ENCODE data around the gene SUPT16H. TPM values are rescaled to one million over a fixed set of nuclear protein-coding genes. Genes with fewer than 3 reads are reported as not detected.

The SUPT16H gene
- total and polyA plus RNA-seq, 2 of the 13 experiments (the other 11 are each of a cell fraction or from before 2014, with no cell fraction given), result 77.5 to 230 TPM

DNA sequence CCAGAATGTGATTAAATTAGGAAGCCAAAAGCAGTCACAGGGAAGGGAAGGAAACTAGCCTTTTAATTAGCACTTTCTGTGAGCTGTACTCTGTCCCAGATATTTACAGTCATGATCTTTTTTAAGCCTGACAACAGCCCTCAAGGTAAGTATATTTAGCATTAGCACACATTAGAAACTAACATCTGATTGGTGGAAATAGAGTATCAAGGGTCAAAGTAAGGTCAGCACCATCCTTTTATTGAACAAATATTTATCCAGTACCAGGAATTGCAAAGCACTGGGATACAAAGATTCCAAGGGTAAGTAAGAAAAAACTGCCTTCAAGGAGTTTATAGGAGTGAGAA is 75.7 kb downstream of the SUPT16H start (continued):
- TF ChIP-seq AKAP8 (CRISPR knock-in tag; IDR thresholded peaks at IDR 0.05), result no peak
- TF ChIP-seq, protein P1, sequence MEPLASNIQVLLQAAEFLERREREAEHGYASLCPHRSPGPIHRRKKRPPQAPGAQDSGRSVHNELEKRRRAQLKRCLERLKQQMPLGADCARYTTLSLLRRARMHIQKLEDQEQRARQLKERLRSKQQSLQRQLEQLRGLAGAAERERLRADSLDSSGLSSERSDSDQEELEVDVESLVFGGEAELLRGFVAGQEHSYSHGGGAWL (CRISPR knock-in tag; IDR thresholded peaks at IDR 0.05), result no peak
- TF ChIP-seq ZNF274 (CRISPR knock-in tag; IDR thresholded peaks at IDR 0.05), result no peak
- TF ChIP-seq SMC3 (IDR thresholded peaks at IDR 0.05; ENCODE audit: low read length), result no peak
- TF ChIP-seq NR3C1 (CRISPR knock-in tag; IDR thresholded peaks at IDR 0.05), result no peak
- TF ChIP-seq PCBP2 (optimal IDR thresholded peaks at IDR 0.05; ENCODE audit: low read depth, low read length, poor library complexity, severe bottlenecking), result no peak
- no peak for TF ChIP-seq MBNL3 (CRISPR knock-in tag; conservative IDR thresholded peaks at IDR 0.05)
- TF ChIP-seq HDAC2 (CRISPR knock-in tag; IDR thresholded peaks at IDR 0.05), result no peak; the same call in none of the 2 replicates
- TF ChIP-seq, protein P2, sequence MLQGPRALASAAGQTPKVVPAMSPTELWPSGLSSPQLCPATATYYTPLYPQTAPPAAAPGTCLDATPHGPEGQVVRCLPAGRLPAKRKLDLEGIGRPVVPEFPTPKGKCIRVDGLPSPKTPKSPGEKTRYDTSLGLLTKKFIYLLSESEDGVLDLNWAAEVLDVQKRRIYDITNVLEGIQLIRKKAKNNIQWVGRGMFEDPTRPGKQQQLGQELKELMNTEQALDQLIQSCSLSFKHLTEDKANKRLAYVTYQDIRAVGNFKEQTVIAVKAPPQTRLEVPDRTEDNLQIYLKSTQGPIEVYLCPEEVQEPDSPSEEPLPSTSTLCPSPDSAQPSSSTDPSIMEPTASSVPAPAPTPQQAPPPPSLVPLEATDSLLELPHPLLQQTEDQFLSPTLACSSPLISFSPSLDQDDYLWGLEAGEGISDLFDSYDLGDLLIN (CRISPR knock-in tag; IDR thresholded peaks at IDR 0.05; ENCODE audit: borderline replicate concordance), result no peak
- TF ChIP-seq SP5 (CRISPR knock-in tag; IDR thresholded peaks at IDR 0.05; ENCODE audit: borderline replicate concordance, low read depth), result 0 out of 2 replicates have a peak, but pooled peaks have one; percentile 28
- TF ChIP-seq MIER2 (CRISPR knock-in tag; IDR thresholded peaks at IDR 0.05), result no peak
- TF ChIP-seq, protein P3, sequence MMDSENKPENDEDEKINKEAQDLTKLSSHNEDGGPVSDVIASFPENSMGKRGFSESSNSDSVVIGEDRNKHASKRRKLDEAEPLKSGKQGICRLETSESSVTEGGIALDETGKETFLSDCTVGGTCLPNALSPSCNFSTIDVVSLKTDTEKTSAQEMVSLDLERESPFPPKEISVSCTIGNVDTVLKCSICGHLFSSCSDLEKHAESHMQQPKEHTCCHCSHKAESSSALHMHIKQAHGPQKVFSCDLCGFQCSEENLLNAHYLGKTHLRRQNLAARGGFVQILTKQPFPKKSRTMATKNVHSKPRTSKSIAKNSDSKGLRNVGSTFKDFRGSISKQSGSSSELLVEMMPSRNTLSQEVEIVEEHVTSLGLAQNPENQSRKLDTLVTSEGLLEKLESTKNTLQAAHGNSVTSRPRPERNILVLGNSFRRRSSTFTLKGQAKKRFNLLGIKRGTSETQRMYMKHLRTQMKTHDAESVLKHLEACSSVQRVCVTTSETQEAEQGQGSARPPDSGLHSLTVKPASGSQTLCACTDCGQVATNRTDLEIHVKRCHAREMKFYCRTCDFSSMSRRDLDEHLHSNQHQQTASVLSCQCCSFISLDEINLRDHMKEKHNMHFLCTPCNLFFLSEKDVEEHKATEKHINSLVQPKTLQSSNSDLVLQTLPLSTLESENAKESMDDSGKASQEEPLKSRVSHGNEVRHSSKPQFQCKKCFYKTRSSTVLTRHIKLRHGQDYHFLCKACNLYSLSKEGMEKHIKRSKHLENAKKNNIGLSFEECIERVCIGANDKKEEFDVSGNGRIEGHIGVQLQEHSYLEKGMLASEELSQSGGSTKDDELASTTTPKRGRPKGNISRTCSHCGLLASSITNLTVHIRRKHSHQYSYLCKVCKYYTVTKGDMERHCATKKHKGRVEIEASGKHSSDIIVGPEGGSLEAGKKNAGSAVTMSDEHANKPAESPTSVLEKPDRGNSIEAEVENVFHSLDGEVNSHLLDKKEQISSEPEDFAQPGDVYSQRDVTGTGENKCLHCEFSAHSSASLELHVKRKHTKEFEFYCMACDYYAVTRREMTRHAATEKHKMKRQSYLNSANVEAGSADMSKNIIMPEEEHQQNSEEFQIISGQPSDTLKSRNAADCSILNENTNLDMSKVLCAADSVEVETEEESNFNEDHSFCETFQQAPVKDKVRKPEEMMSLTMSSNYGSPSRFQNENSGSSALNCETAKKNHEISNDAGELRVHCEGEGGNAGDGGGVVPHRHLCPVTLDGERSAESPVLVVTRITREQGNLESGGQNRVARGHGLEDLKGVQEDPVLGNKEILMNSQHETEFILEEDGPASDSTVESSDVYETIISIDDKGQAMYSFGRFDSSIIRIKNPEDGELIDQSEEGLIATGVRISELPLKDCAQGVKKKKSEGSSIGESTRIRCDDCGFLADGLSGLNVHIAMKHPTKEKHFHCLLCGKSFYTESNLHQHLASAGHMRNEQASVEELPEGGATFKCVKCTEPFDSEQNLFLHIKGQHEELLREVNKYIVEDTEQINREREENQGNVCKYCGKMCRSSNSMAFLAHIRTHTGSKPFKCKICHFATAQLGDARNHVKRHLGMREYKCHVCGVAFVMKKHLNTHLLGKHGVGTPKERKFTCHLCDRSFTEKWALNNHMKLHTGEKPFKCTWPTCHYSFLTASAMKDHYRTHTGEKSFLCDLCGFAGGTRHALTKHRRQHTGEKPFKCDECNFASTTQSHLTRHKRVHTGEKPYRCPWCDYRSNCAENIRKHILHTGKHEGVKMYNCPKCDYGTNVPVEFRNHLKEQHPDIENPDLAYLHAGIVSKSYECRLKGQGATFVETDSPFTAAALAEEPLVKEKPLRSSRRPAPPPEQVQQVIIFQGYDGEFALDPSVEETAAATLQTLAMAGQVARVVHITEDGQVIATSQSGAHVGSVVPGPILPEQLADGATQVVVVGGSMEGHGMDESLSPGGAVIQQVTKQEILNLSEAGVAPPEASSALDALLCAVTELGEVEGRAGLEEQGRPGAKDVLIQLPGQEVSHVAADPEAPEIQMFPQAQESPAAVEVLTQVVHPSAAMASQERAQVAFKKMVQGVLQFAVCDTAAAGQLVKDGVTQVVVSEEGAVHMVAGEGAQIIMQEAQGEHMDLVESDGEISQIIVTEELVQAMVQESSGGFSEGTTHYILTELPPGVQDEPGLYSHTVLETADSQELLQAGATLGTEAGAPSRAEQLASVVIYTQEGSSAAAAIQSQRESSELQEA (CRISPR knock-in tag; IDR thresholded peaks at IDR 0.05; ENCODE audit: not compliant biosample characterization), result no peak
- no peak; a peak in 1 of 4 replicates for TF ChIP-seq EP300 (IDR thresholded peaks at IDR 0.05; ENCODE audit: low read depth in 2 of 2, low read length in 2 of 2)
- TF ChIP-seq EP300 (CRISPR knock-in tag; IDR thresholded peaks at IDR 0.05; ENCODE audit: borderline replicate concordance), result no peak
- no peak; the same call in 1 of the 2 replicates for TF ChIP-seq NFYB (CRISPR knock-in tag; IDR thresholded peaks at IDR 0.05)
- 0 out of 2 replicates have a peak, but pooled peaks have one; percentile 54 for TF ChIP-seq ARID2 (CRISPR knock-in tag; IDR thresholded peaks at IDR 0.05; ENCODE audit: borderline replicate concordance)
- no peak for TF ChIP-seq SRSF9 (IDR thresholded peaks at IDR 0.05; ENCODE audit: borderline replicate concordance, insufficient read depth, low read depth, low read length, poor library complexity, severe bottlenecking)
- TF ChIP-seq, protein P4, sequence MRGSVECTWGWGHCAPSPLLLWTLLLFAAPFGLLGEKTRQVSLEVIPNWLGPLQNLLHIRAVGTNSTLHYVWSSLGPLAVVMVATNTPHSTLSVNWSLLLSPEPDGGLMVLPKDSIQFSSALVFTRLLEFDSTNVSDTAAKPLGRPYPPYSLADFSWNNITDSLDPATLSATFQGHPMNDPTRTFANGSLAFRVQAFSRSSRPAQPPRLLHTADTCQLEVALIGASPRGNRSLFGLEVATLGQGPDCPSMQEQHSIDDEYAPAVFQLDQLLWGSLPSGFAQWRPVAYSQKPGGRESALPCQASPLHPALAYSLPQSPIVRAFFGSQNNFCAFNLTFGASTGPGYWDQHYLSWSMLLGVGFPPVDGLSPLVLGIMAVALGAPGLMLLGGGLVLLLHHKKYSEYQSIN (CRISPR knock-in tag; IDR thresholded peaks at IDR 0.05; ENCODE audit: borderline replicate concordance), result no peak
- TF ChIP-seq FOSL2 (CRISPR knock-in tag; IDR thresholded peaks at IDR 0.05), result no peak
- TF ChIP-seq ZFY (CRISPR knock-in tag; IDR thresholded peaks at IDR 0.05), result no peak; the same call in 1 of the 2 replicates
- TF ChIP-seq SOX5 (CRISPR knock-in tag; IDR thresholded peaks at IDR 0.05; ENCODE audit: borderline replicate concordance), result 0 out of 2 replicates have a peak, but pooled peaks have one; percentile 18

Measured in HepG2 (cell line).